HG03135 (cell line): Measurements from ENCODE around the gene RPS4Y1.

Source experiments
- ATAC-seq: cut with Tn5 transposase; IDR thresholded peaks from one replicate; pipeline ENCODE4 v1.9.1; 2021; ENCODE audit warnings: mild to moderate bottlenecking, moderate library complexity; ENCODE audit not compliant: unreplicated experiment

RPS4Y1 gene

GRCh38 chrY:2874211-2874610 lies 32.8 kb downstream of the RPS4Y1 start:
- no peak for ATAC-seq

GRCh38 chrY:2883561-2883960 lies 42.2 kb downstream of the RPS4Y1 start:
- no peak for ATAC-seq

- ATAC-seq = no peak
Measured at GRCh38 chrY:2885880-2886279, 44.5 kb downstream of the RPS4Y1 start.

- ATAC-seq = no peak
Measured at GRCh38 chrY:2887386-2887785, 46.0 kb downstream of the RPS4Y1 start.

- no peak for ATAC-seq
Measured at GRCh38 chrY:2887955-2888354, 46.6 kb downstream of the RPS4Y1 start.

- ATAC-seq = no peak
Measured at GRCh38 chrY:2893471-2893870, 52.1 kb downstream of the RPS4Y1 start.

- no peak for ATAC-seq
Measured at GRCh38 chrY:2896050-2896449, 54.6 kb downstream of the RPS4Y1 start.

GRCh38 chrY:2907356-2907755 lies 66.0 kb downstream of the RPS4Y1 start:
- no peak for ATAC-seq

GRCh38 chrY:2913066-2913815 lies 71.8 kb downstream of the RPS4Y1 start:
- ATAC-seq = no peak
